Sigmoid colon (tissue), 4 donors: ENCODE data around the gene NUDT1.

Experiments
- EP300 ChIP-seq, 4 donors: sonication (generic); formaldehyde crosslinking; IDR thresholded peaks; one replicate each; pipeline ENCODE4 v1.6.1; 2017; ENCODE audit warnings: antibody characterized with exemption in 4 of 4
- POLR2A ChIP-seq, 2 donors: fragments of 450-650 bp; IDR thresholded peaks; one replicate each; pipeline ENCODE4 v1.6.1; 2016; ENCODE audit warnings: antibody characterized with exemption in 2 of 2, mild to moderate bottlenecking in 2 of 2, moderate library complexity in 2 of 2
- POLR2AphosphoS5 ChIP-seq, 4 donors: sonication (generic); formaldehyde crosslinking; IDR thresholded peaks; one replicate each; pipeline ENCODE4 v1.6.1; 2017; ENCODE audit warnings: antibody characterized with exemption in 4 of 4
- TF ChIP-seq, protein P1 (sequence below), 4 experiments: fragments of 450-650 bp in 3 of 4; fragments of 200-600 bp in 1 of 4; IDR thresholded peaks; one replicate each; pipeline ENCODE4 v1.5.1; 2016 to 2019; ENCODE audit warnings: antibody characterized with exemption in 4 of 4, mild to moderate bottlenecking in 3 of 4, moderate library complexity in 2 of 4

- TF ChIP-seq, protein P1, sequence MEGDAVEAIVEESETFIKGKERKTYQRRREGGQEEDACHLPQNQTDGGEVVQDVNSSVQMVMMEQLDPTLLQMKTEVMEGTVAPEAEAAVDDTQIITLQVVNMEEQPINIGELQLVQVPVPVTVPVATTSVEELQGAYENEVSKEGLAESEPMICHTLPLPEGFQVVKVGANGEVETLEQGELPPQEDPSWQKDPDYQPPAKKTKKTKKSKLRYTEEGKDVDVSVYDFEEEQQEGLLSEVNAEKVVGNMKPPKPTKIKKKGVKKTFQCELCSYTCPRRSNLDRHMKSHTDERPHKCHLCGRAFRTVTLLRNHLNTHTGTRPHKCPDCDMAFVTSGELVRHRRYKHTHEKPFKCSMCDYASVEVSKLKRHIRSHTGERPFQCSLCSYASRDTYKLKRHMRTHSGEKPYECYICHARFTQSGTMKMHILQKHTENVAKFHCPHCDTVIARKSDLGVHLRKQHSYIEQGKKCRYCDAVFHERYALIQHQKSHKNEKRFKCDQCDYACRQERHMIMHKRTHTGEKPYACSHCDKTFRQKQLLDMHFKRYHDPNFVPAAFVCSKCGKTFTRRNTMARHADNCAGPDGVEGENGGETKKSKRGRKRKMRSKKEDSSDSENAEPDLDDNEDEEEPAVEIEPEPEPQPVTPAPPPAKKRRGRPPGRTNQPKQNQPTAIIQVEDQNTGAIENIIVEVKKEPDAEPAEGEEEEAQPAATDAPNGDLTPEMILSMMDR (IDR thresholded peaks at IDR 0.05), result no peak
- no peak for TF ChIP-seq POLR2A (IDR thresholded peaks at IDR 0.05)
- no peak for TF ChIP-seq EP300 (IDR thresholded peaks at IDR 0.05)
- TF ChIP-seq POLR2AphosphoS5 (IDR thresholded peaks at IDR 0.05), result no peak
These were observed 47.1 kb downstream of the NUDT1 start for GRCh38 chr7:2289111-2289586.
